ENCODE data around the gene RIC1. TPM values are rescaled to one million over a fixed set of nuclear protein-coding genes. Genes with fewer than 3 reads are reported as not detected.

Gene RIC1
- total RNA-seq, 1 donor from 2014 or later = 40.7 TPM

DNA sequence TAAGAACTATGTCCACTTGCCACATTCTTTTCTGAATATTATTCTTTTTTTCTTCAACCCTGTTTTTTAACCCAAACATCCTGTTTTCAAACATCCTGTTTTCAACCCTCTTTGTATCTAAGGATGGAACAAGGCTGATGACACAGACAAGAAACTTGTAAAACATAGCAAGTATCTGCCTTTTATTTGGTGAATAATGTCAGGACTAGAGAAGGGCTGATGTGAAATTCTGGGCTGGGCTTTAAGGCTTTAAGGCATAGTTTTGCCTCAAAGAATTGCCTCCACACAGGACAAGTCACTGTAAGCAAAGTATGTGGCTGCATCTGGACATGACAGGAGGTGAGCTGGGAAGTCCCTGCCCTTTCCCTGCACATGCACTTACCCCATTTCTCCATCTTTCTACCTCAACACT is 42.5 kb upstream of the RIC1 start:
- Mint-ChIP-seq H3K4me3 (ENCODE audit: unreplicated experiment) (no peak overlapping the region), H3K27ac (ENCODE audit: unreplicated experiment) (no peak overlapping the region), H3K9me3 (ENCODE audit: low read depth) (peaks cover 3% of the 10 kb centered on the region), H3K27me3 (ENCODE audit: low read depth) (no peaks in the 10 kb centered on the region), H3K4me1 (ENCODE audit: low read depth) (peaks cover 14% of the 10 kb centered on the region), H3K36me3 (ENCODE audit: low read depth) (peaks cover 2% of the 10 kb centered on the region)
- no peak for DNase-seq (ENCODE audit: low spot score)
- TF ChIP-seq, protein P1, sequence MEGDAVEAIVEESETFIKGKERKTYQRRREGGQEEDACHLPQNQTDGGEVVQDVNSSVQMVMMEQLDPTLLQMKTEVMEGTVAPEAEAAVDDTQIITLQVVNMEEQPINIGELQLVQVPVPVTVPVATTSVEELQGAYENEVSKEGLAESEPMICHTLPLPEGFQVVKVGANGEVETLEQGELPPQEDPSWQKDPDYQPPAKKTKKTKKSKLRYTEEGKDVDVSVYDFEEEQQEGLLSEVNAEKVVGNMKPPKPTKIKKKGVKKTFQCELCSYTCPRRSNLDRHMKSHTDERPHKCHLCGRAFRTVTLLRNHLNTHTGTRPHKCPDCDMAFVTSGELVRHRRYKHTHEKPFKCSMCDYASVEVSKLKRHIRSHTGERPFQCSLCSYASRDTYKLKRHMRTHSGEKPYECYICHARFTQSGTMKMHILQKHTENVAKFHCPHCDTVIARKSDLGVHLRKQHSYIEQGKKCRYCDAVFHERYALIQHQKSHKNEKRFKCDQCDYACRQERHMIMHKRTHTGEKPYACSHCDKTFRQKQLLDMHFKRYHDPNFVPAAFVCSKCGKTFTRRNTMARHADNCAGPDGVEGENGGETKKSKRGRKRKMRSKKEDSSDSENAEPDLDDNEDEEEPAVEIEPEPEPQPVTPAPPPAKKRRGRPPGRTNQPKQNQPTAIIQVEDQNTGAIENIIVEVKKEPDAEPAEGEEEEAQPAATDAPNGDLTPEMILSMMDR (IDR thresholded peaks at IDR 0.05) = no peak

DNA sequence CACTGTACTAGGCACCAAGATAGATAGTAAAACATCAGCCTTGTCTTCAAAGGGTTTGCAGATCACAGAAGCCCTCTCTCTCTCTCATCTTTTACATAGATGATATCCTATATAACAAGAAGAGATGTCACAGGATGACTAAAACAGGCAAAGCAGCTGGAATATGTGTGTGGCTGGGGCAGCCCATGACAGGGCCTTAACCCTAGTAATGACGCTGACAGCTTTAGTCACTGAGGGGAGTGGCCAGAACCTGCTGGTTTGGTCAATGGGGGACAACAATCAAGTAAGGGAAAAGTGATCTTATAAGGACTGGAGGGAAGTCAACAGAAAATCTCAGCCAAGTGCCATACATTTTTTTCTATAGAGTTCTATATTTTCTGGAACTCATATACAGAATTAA is 41.9 kb upstream of the RIC1 start:
- Mint-ChIP-seq H3K9me3 (ENCODE audit: low read depth) (no peaks in the 10 kb centered on the region), H3K4me1 (ENCODE audit: low read depth) (peaks cover 14% of the 10 kb centered on the region), H3K27me3 (ENCODE audit: low read depth) (no peaks in the 10 kb centered on the region), H3K4me3 (ENCODE audit: unreplicated experiment) (no peak overlapping the region), H3K27ac (ENCODE audit: unreplicated experiment) (no peak overlapping the region), H3K36me3 (ENCODE audit: low read depth) (peaks cover 2% of the 10 kb centered on the region)
- no peak for DNase-seq (ENCODE audit: low spot score)
- TF ChIP-seq, protein P1 (IDR thresholded peaks at IDR 0.05) = no peak

DNA sequence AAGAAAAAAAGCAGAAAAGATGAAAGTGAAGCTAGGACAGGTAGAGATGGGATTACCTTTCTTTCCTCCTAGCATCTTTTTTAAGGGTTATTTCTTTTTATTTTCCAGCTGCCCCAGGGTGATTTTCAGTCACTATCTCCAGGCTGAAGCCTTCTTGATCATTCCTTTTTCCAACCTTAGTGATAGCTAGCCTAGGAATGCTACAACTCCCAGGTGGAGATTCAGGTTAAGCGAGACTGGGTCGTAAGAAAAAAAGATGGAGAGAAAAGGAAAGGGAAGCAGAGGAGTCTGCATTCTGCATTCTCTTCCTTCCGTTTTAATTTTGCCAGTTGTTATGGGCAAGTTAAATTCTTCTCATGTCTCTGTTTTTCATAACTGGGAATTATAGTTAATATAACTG is 36.7 kb upstream of the RIC1 start:
- no peak overlapping the region for H3K27ac Mint-ChIP-seq (ENCODE audit: unreplicated experiment)

DNA sequence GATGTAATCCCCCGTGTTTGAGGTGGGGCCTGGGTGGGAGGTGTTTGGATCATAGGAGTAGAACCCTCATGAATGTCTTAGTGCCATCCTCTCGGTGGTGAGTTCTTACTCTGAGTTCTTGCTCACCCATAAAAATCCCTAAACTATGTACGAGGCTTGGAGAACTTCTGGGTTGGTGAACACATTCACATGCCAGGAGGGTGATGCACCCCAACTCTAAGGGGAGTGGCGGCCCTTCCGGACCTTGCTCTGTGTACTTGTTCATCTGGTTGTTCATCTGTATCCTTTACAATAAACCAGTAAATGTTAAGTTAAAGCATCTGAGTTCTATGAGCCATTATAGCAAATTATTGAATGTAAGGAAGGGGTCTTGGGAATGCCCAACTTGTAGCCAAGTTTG is 36.0 kb upstream of the RIC1 start:
- Mint-ChIP-seq H3K36me3 (ENCODE audit: low read depth) (peaks cover 1% of the 10 kb centered on the region), H3K27me3 (ENCODE audit: low read depth) (no peaks in the 10 kb centered on the region), H3K4me1 (ENCODE audit: low read depth) (no peaks in the 10 kb centered on the region), H3K27ac (ENCODE audit: unreplicated experiment) (no peak overlapping the region), H3K9me3 (ENCODE audit: low read depth) (no peaks in the 10 kb centered on the region), H3K4me3 (ENCODE audit: unreplicated experiment) (no peak overlapping the region)
- TF ChIP-seq, protein P1 (IDR thresholded peaks at IDR 0.05) = no peak
- DNase-seq (ENCODE audit: low spot score) = no peak

More for the DNA sequence above, 36.7 kb upstream of the RIC1 start:
- Mint-ChIP-seq H3K9me3 (ENCODE audit: low read depth) (no peaks in the 10 kb centered on the region), H3K27me3 (ENCODE audit: low read depth) (no peaks in the 10 kb centered on the region), H3K4me3 (ENCODE audit: unreplicated experiment) (no peak overlapping the region), H3K36me3 (ENCODE audit: low read depth) (no peaks in the 10 kb centered on the region), H3K4me1 (ENCODE audit: low read depth) (no peaks in the 10 kb centered on the region)
- TF ChIP-seq, protein P1 (IDR thresholded peaks at IDR 0.05) = no peak
- no peak for DNase-seq (ENCODE audit: low spot score)

DNA sequence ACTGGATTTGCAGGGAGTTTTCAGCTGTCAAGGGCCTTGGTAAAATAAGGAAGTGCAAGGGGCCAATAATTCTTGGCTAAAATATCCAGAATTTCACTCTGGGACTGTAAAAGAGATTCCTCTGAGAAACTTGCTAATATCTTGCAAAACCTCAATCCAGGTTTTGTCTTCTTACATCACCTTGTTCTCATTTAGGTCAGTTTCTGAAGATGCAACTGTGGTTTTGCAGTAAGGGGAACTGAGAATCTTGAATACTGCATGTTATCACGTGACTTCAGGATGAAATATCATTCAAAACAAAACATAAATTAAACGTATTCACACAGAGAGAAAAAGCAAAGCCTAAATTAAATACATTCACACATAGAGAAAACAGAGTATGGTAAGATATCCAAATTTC is 35.0 kb upstream of the RIC1 start:
- Mint-ChIP-seq H3K36me3 (ENCODE audit: low read depth) (peaks cover 1% of the 10 kb centered on the region), H3K27ac (ENCODE audit: unreplicated experiment) (no peak overlapping the region), H3K27me3 (ENCODE audit: low read depth) (no peaks in the 10 kb centered on the region), H3K4me3 (ENCODE audit: unreplicated experiment) (no peak overlapping the region), H3K9me3 (ENCODE audit: low read depth) (no peaks in the 10 kb centered on the region), H3K4me1 (ENCODE audit: low read depth) (no peaks in the 10 kb centered on the region)
- no peak for DNase-seq (ENCODE audit: low spot score)
- TF ChIP-seq, protein P1 (IDR thresholded peaks at IDR 0.05) = no peak

Data from chondrocyte (in vitro differentiated cells).